HepG2 (cell line): ENCODE data around the gene POLA2. TPM values are rescaled to one million over a fixed set of nuclear protein-coding genes. Genes with fewer than 3 reads are reported as not detected.

Experiments
- CBX2 ChIP-seq, 2 experiments: fragments of 200-600 bp in 1 of 2; sonication (generic); formaldehyde crosslinking in 1 of 2; IDR thresholded peaks; 2 replicates each; pipeline versions ENCODE4 v1.7.0 to v1.8.1; 2018 to 2022; ENCODE audit warnings: low read depth in 2 of 2, low read length in 1 of 2, mild to moderate bottlenecking in 1 of 2, missing genetic modification reagents in 1 of 2
- CSRNP1 ChIP-seq: sonication (generic); formaldehyde crosslinking; IDR thresholded peaks from 2 replicates; pipeline ENCODE4 v1.8.1; 2023; ENCODE audit warnings: mild to moderate bottlenecking, missing genetic modification reagents
- E2F1 ChIP-seq: sonication (generic); formaldehyde crosslinking; IDR thresholded peaks from 2 replicates; pipeline ENCODE4 v1.5.0; 2020; ENCODE audit warnings: missing genetic modification reagents
- FOXO4 ChIP-seq: sonication (generic); formaldehyde crosslinking; conservative IDR thresholded peaks from 2 replicates; pipeline ENCODE4 v1.8.1; 2023; ENCODE audit warnings: missing genetic modification reagents
- NFIC ChIP-seq: IDR thresholded peaks from 2 replicates; pipeline ENCODE4 v1.6.1; 2012; ENCODE audit warnings: mild to moderate bottlenecking, low read length, inconsistent platforms
- SNAPC2 ChIP-seq: sonication (generic); formaldehyde crosslinking; IDR thresholded peaks from 2 replicates; pipeline ENCODE4 v1.8.1; 2022; ENCODE audit warnings: mild to moderate bottlenecking, missing genetic modification reagents
- SP140L ChIP-seq: sonication (generic); formaldehyde crosslinking; IDR thresholded peaks from 2 replicates; pipeline ENCODE4 v1.4.0; 2020; ENCODE audit warnings: missing genetic modification reagents, borderline replicate concordance
- TBX3 ChIP-seq: fragments of 450-650 bp; IDR thresholded peaks from 2 replicates; pipeline ENCODE4 v1.6.1; 2017; ENCODE audit warnings: antibody characterized with exemption, mild to moderate bottlenecking, inconsistent platforms, borderline replicate concordance
- TFDP1 ChIP-seq: IDR thresholded peaks from 2 replicates; pipeline ENCODE4 v1.6.1; 2016; ENCODE audit warnings: missing compliant biosample characterization, missing genetic modification reagents, borderline replicate concordance
- TRIM24 ChIP-seq: sonication (generic); formaldehyde crosslinking; IDR thresholded peaks from 2 replicates; pipeline ENCODE4 v1.8.0; 2022; ENCODE audit warnings: mild to moderate bottlenecking, missing genetic modification reagents
- U2AF2 ChIP-seq: fragments of 200-400 bp; formaldehyde crosslinking; IDR thresholded peaks from 2 replicates; pipeline ENCODE4 v1.6.1; 2017; ENCODE audit warnings: low read depth, mild to moderate bottlenecking, low read length
- XRCC5 ChIP-seq: fragments of 200-400 bp; formaldehyde crosslinking; optimal IDR thresholded peaks from 2 replicates; pipeline ENCODE3; 2017; ENCODE audit warnings: mild to moderate bottlenecking, low read length
- YY1 ChIP-seq: IDR thresholded peaks from 2 replicates; pipeline ENCODE4 v1.6.1; 2011; ENCODE audit warnings: low read length, low read depth, moderate library complexity, mild to moderate bottlenecking; ENCODE audit not compliant: insufficient read depth, insufficient replicate concordance
- ZBTB3 ChIP-seq: sonication (generic); formaldehyde crosslinking; IDR thresholded peaks from 2 replicates; pipeline ENCODE4 v1.4.0; 2020; ENCODE audit warnings: low read depth, mild to moderate bottlenecking, moderate library complexity, missing genetic modification reagents, borderline replicate concordance
- ZNF263 ChIP-seq: sonication (generic); formaldehyde crosslinking; IDR thresholded peaks from 2 replicates; pipeline ENCODE4 v1.4.0; 2020; ENCODE audit warnings: missing genetic modification reagents
- ZNF510 ChIP-seq: sonication (generic); formaldehyde crosslinking; IDR thresholded peaks from 2 replicates; pipeline ENCODE4 v1.4.0; 2020; ENCODE audit warnings: low read depth, mild to moderate bottlenecking, missing genetic modification reagents
- ZNF570 ChIP-seq: sonication (generic); formaldehyde crosslinking; IDR thresholded peaks from 2 replicates; pipeline ENCODE4 v1.4.0; 2020; ENCODE audit warnings: mild to moderate bottlenecking, missing genetic modification reagents, borderline replicate concordance
- ZNF576 ChIP-seq: sonication (generic); formaldehyde crosslinking; IDR thresholded peaks from 2 replicates; pipeline ENCODE4 v1.4.0; 2020; ENCODE audit warnings: mild to moderate bottlenecking, missing genetic modification reagents
- ZNF672 ChIP-seq: sonication (generic); formaldehyde crosslinking; IDR thresholded peaks from 2 replicates; pipeline ENCODE4 v1.8.1; 2022; ENCODE audit warnings: missing genetic modification reagents
- ZNF704 ChIP-seq: sonication (generic); formaldehyde crosslinking; IDR thresholded peaks from 2 replicates; pipeline ENCODE4 v1.8.1; 2023; ENCODE audit warnings: mild to moderate bottlenecking, inconsistent platforms, moderate library complexity, missing genetic modification reagents, borderline replicate concordance
- ZNF775 ChIP-seq: sonication (generic); formaldehyde crosslinking; IDR thresholded peaks from 2 replicates; pipeline ENCODE4 v1.4.0; 2020; ENCODE audit warnings: missing genetic modification reagents, mild to moderate bottlenecking, moderate library complexity, borderline replicate concordance
- ZSCAN21 ChIP-seq: sonication (generic); formaldehyde crosslinking; IDR thresholded peaks from 2 replicates; pipeline ENCODE4 v1.8.0; 2022; ENCODE audit warnings: mild to moderate bottlenecking, missing genetic modification reagents, moderate library complexity, borderline replicate concordance
- ZSCAN25 ChIP-seq: sonication (generic); formaldehyde crosslinking; IDR thresholded peaks from 2 replicates; pipeline ENCODE4 v1.8.0; 2022; ENCODE audit warnings: mild to moderate bottlenecking, missing genetic modification reagents
- polyA plus RNA-seq, 8 experiments: library from polyadenylated mRNA; depleted of rRNA in 3 of 8; stranded (reverse) in 7 of 8; unstranded in 1 of 8; fragments of >200 nt; fragmentation: Illumina TruSeq in 4 of 8; extraction: Trizol in 4 of 8; gene quantifications; 2 replicates each; pipeline versions ENCODE4 v1.2.1 to v1.2.3, GENCODE V29; 2011 to 2016; ENCODE audit warnings: low read depth in 4 of 8, missing spikeins in 1 of 8, mixed read lengths in 1 of 8; ENCODE audit not compliant: insufficient read depth in 1 of 8
- total RNA-seq, 5 experiments: library from RNA; depleted of rRNA; stranded (reverse); fragments of >200 nt; fragmentation: Illumina TruSeq; extraction: Trizol; gene quantifications; 2 replicates each; pipeline ENCODE4 v1.2.3, GENCODE V29; 2016; ENCODE audit warnings: low read depth in 1 of 5

Gene POLA2
- total and polyA plus RNA-seq, 2 of the 13 experiments (the other 11 are each of a cell fraction or from before 2014, with no cell fraction given) = 9.7 to 15.6 TPM

- no peak for TF ChIP-seq ZNF576 (CRISPR knock-in tag)
- no peak for TF ChIP-seq TFDP1 (CRISPR knock-in tag)
- TF ChIP-seq YY1 = peak; percentile 36
- no peak for TF ChIP-seq U2AF2
- TF ChIP-seq ZNF704 (CRISPR knock-in tag) = no peak
- no peak for TF ChIP-seq FOXO4 (CRISPR knock-in tag)
- TF ChIP-seq ZNF672 = no peak
- TF ChIP-seq TBX3 = no peak
- no peak for TF ChIP-seq NFIC
- TF ChIP-seq CBX2 (IDR thresholded peaks at IDR 0.05; ENCODE audit: low read depth, low read length) = no peak
- no peak for TF ChIP-seq CBX2 (CRISPR knock-in tag; IDR thresholded peaks at IDR 0.05; ENCODE audit: low read depth)
- TF ChIP-seq ZNF263 (CRISPR knock-in tag) = 0 out of 2 replicates have a peak, but pooled peaks have one; percentile 24
- TF ChIP-seq TRIM24 (CRISPR knock-in tag) = no peak
- TF ChIP-seq E2F1 (CRISPR knock-in tag) = 0 out of 2 replicates have a peak, but pooled peaks have one; percentile 24
- no peak for TF ChIP-seq ZSCAN21 (CRISPR knock-in tag)
- TF ChIP-seq XRCC5 = no peak
- TF ChIP-seq ZNF570 (CRISPR knock-in tag) = no peak
- TF ChIP-seq ZNF775 (CRISPR knock-in tag) = no peak
- no peak for TF ChIP-seq ZNF510 (CRISPR knock-in tag)
- TF ChIP-seq CSRNP1 (CRISPR knock-in tag) = no peak
- TF ChIP-seq ZSCAN25 (CRISPR knock-in tag) = no peak
- no peak for TF ChIP-seq ZBTB3
- no peak for TF ChIP-seq SP140L
- no peak for TF ChIP-seq SNAPC2
Measured at GRCh38 chr11:65329944-65330403, 68.2 kb downstream of the POLA2 start (continued).
